HAP-1 (cell line): Measurements from ENCODE around the gene RBPJ.

Source experiments
- DNase-seq, 2 experiments: peaks; one replicate each; pipeline ENCODE4 v3.0.0-alpha.2; 2016 to 2020; ENCODE audit warnings: low spot score in 2 of 2
- H3K27me3 ChIP-seq: fragments of 250-450 bp; sonication (Bioruptor Pico); 2 replicates; pipeline ENCODE4 v1.5.1; 2020; ENCODE audit warnings: low read depth, mild to moderate bottlenecking, moderate library complexity
- H3K36me3 ChIP-seq: fragments of 250-450 bp; sonication (Bioruptor Pico); replicated peaks from 2 replicates; pipeline ENCODE4 v1.5.1; 2020; ENCODE audit warnings: mild to moderate bottlenecking
- H3K4me1 ChIP-seq: fragments of 250-450 bp; sonication (Bioruptor Pico); 2 replicates; pipeline ENCODE4 v1.5.1; 2020; ENCODE audit warnings: mild to moderate bottlenecking
- H3K4me3 ChIP-seq: fragments of 250-450 bp; sonication (Bioruptor Pico); 2 replicates; pipeline ENCODE4 v1.5.1; 2020; ENCODE audit warnings: mild to moderate bottlenecking, moderate library complexity
- H3K9me3 ChIP-seq: fragments of 250-450 bp; sonication (Bioruptor Pico); 2 replicates; pipeline ENCODE4 v1.5.1; 2020; ENCODE audit warnings: mild to moderate bottlenecking, moderate library complexity
- in situ Hi-C: fragments of 300-500 bp; cut with MboI; formaldehyde crosslinking; loops from 3 replicates; pipeline ENCODE4 v1.14.3; 2020; ENCODE audit warnings: low sequenced_read_pairs, inconsistent platforms, mixed read lengths

RBPJ gene

DNA sequence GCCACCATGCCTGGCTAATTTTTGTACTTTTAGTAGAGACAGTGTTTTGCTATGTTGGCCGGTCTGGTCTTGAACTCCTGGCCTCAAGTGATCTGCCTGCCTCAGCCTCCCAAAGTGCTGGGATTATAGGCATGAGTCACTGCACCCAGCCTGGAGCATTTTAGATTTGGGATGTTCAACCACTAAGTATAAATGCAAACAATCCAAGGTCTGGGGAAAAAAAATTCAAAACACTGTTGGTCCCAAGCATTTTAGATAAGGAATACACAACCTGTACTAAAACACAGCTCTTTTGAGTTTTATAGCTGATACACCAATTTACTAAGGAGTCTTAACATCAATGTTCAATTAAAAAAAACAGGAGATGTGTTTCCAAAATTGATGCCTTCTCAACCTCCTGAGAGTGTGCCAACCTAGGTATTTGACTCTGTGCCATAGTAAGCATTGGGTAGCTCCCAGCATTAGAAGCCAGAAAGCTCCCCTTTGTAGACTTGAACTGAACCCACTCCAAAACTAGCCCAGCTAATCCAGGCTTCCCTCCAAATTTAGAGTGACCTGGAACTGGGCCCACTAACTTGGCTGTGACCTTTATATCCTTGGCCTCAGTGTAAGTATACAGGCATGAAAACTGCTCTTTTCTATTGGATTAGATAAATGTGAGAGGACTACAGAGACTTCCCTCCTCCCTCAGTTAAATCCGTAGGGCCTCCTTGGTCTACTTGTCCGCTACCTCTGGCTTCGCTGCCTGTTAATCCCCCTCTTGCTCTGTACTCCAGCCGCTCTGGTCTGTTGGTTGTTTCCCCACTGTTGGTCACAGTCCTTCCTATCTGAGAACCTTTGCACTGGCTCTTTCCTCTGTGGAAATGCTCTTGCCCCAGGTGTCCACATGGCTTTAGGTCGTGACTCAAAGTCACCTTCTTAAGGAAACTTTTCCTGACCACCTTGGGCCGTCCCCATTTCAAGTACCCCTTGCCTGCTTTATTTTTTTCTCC lies 91.9 kb downstream of the RBPJ start:
- DNase-seq: no peak
- Histone ChIP-seq H3K4me3 (no peak overlapping the region), H3K9me3 (no peaks in the 10 kb centered on the region), H3K4me1 (no peaks in the 10 kb centered on the region), H3K27me3 (no peaks in the 10 kb centered on the region), H3K36me3 (no peaks in the 10 kb centered on the region)
- in situ Hi-C loops: no loop called here

DNA sequence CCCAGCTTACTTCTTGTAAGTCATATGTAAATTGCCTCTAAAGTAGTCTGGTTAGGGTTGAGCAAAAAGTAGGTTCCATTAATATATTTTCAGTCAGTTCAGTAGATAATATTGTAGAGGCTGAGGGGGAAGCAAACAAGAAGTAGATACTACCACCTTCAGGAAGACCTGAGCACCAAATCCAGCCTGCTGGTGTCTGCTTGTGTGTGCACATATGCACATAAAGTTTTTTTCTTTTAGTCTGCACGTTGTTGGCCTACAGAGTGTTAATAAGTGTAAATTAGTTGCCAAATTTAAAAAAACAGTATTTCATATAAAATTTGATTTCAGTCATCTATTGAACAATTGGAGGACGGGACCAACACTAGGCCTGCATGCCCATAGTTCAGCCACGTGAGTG lies 92.8 kb downstream of the RBPJ start:
- DNase-seq: no peak
- no peaks in the 10 kb centered on the region for H3K4me1 ChIP-seq
- H3K9me3 ChIP-seq: no peaks in the 10 kb centered on the region
- no peaks in the 10 kb centered on the region for H3K36me3 ChIP-seq
- H3K27me3 ChIP-seq: no peaks in the 10 kb centered on the region
- in situ Hi-C loops: no loop called here
- no peak overlapping the region for H3K4me3 ChIP-seq

DNA sequence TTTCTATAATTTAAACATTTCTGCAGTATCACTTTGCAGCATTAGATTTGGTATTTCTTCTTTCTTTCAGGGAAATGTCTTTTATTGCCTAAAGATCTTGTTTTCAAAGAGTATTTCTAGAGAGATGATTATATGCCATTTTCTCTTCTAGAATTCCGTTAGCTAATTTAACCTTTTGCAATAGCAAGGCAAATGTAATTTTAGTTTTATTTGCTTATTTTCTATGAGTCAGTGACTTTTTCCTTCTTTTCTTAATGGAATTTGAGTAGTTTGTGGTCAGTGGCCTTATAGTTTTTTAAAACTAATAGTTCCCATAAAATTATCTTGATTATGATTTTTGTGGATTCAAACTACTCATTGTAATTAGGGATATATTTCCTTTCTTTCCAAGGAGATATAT lies 97.3 kb downstream of the RBPJ start:
- H3K4me3 ChIP-seq: no peak overlapping the region
- H3K9me3 ChIP-seq: no peaks in the 10 kb centered on the region
- H3K4me1 ChIP-seq: 0 out of 2 replicates have a peak, but pooled peaks cover 4% of the 10 kb centered on the region
- in situ Hi-C loops: no loop called here
- no peak for DNase-seq
- no peaks in the 10 kb centered on the region for H3K27me3 ChIP-seq
- H3K36me3 ChIP-seq: 0 out of 2 replicates have a peak, but pooled peaks cover 2% of the 10 kb centered on the region

DNA sequence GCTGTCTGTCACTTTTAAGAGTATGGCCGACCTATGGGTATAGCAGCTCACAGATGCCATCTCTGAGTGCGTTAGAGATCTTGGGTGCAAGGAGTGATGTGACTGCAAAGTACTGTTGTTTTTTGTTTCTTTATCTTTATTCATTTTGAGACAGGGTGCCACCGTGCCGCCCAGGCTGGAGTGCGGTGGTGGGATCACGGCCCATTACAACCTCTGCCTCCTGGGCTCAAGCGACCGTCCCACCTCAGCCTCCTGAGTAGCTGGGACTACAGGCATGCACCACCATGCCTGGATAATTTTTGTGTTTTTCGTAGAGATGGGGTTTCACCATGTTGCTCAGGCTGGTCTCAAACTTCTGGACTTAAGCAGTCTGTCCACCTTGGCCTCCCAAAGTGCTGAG lies 98.0 kb downstream of the RBPJ start:
- in situ Hi-C loops: no loop called here
- no peaks in the 10 kb centered on the region for H3K27me3 ChIP-seq
- H3K36me3 ChIP-seq: 0 out of 2 replicates have a peak, but pooled peaks cover 2% of the 10 kb centered on the region
- H3K9me3 ChIP-seq: no peaks in the 10 kb centered on the region
- no peak overlapping the region for H3K4me3 ChIP-seq
- 0 out of 2 replicates have a peak, but pooled peaks cover 4% of the 10 kb centered on the region for H3K4me1 ChIP-seq
- DNase-seq: no peak

DNA sequence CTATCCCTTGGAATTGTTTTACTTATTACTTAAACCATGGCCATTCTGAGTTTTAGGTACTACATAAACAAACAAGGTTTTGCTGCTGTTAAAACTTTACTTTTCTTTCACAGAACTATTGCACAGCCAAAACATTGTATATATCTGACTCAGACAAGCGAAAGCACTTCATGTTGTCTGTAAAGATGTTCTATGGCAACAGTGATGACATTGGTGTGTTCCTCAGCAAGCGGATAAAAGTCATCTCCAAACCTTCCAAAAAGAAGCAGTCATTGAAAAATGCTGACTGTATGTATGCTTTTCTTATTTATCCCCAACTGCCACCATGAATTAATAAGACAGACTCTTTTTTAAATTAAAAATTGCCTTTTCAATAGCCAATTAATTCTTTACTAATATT lies 99.6 kb downstream of the RBPJ start:
- H3K4me3 ChIP-seq: no peak overlapping the region
- in situ Hi-C loops: no loop called here
- H3K9me3 ChIP-seq: no peaks in the 10 kb centered on the region
- H3K27me3 ChIP-seq: no peaks in the 10 kb centered on the region
- peaks cover 10% of the 10 kb centered on the region; the same call in 1 of the 2 replicates for H3K36me3 ChIP-seq
- 0 out of 2 replicates have a peak, but pooled peaks cover 4% of the 10 kb centered on the region for H3K4me1 ChIP-seq
- no peak for DNase-seq

DNA sequence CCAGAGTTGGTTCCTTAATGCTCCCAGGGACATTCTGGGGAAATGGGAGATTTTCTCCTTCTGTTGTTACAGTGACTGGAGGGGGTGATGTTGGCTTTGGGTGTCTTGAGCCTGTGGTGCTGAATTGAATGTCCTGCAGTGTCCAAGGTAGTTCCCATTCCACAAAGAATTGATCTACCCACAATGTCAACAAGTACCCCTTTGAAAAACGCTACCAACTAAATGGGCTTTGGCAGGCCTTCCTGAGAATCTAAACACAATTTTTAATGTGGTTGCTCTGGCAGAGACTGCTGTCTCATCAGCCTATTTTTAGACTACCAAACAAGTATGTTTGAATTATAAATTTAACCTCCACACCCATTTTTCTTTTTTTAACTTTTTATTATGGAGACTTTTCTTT lies 100.1 kb downstream of the RBPJ start:
- Histone ChIP-seq H3K27me3 (no peaks in the 10 kb centered on the region), H3K4me1 (0 out of 2 replicates have a peak, but pooled peaks cover 4% of the 10 kb centered on the region), H3K9me3 (no peaks in the 10 kb centered on the region), H3K4me3 (no peak overlapping the region), H3K36me3 (peaks cover 11% of the 10 kb centered on the region; the same call in 1 of the 2 replicates)
- in situ Hi-C loops: no loop called here
- DNase-seq: no peak

DNA sequence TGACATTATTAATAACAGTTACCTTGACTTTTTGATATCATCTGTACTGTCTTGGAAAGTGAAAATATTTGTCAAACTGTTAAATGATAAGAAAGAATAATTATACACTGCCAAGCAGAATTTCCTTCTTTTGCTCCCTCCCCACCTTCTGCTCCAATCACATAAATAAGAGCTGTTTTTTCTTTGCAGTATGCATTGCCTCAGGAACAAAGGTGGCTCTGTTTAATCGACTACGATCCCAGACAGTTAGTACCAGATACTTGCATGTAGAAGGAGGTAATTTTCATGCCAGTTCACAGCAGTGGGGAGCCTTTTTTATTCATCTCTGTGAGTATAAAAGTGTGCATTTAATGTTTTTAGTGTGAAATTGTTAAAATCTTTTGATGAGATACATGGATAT lies 103.3 kb downstream of the RBPJ start:
- no peak for DNase-seq
- Histone ChIP-seq H3K4me1 (0 out of 2 replicates have a peak, but pooled peaks cover 4% of the 10 kb centered on the region), H3K27me3 (no peaks in the 10 kb centered on the region), H3K4me3 (no peak overlapping the region), H3K36me3 (peaks cover 23% of the 10 kb centered on the region), H3K9me3 (no peaks in the 10 kb centered on the region)
- in situ Hi-C loops: no loop called here

DNA sequence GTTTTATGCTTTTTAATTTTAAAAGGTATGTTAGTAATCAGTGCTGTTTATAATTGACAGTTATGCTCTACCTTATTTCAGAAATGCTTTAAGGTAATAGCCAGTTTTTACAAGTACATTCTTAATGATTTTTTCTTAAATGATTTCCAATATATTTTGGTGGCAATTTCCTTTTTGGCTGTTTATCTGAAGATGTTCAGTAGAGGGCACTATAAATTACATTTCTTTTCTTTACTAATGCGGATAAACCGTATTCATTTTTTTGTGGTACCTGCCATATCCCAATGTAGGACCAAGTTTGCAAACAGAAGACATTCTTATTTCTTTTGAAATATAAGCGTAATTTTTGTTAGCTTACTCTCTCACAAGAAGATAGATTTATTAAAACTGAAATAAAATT lies 104.0 kb downstream of the RBPJ start:
- in situ Hi-C loops: no loop called here
- Histone ChIP-seq H3K9me3 (no peaks in the 10 kb centered on the region), H3K4me1 (0 out of 2 replicates have a peak, but pooled peaks cover 4% of the 10 kb centered on the region), H3K27me3 (no peaks in the 10 kb centered on the region), H3K4me3 (no peak overlapping the region), H3K36me3 (peaks cover 25% of the 10 kb centered on the region)
- no peak for DNase-seq

DNA sequence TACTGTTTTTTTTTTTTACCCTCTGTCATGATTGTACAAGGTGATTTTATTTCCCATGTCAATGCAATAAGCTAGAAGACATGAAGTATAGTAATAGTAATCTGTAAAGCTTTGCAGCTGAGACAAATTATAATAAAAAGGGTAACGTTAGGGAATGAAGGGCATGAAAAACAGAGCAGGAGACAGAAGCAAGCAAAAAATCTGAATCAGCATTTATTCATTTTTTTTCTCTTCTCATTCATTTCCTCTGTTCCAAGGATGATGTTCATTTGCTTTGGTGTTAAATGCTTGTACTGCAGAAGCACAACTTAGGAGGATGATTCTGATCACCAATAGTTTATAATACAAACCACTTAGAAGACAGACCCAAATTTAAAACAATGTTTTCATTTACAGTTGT lies 105.1 kb downstream of the RBPJ start:
- Histone ChIP-seq H3K4me1 (0 out of 2 replicates have a peak, but pooled peaks cover 4% of the 10 kb centered on the region), H3K36me3 (peaks cover 25% of the 10 kb centered on the region), H3K9me3 (no peaks in the 10 kb centered on the region), H3K27me3 (no peaks in the 10 kb centered on the region), H3K4me3 (no peak overlapping the region)
- in situ Hi-C loops: no loop called here
- no peak for DNase-seq

DNA sequence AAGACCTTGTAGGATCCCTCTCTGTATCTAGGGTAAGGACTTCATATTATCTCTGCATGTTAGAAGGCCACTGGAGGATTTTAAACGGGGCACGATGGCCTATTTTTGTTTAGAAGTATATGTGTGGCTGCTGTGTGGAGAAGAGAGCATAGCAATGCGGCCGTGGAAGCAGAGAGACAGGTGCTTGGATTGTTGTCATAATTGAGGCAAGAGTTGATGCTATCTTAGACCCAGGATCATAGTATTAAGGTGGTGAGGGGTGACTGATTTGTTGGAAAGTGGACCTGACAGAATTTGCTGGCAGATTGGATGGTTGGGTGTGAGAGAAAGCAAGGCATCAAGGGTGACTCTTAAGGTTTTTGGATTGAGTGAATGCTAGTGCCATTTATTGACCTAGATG lies 106.1 kb downstream of the RBPJ start:
- Histone ChIP-seq H3K36me3 (peaks cover 23% of the 10 kb centered on the region), H3K9me3 (no peaks in the 10 kb centered on the region), H3K4me3 (no peak overlapping the region), H3K27me3 (no peaks in the 10 kb centered on the region), H3K4me1 (0 out of 2 replicates have a peak, but pooled peaks cover 4% of the 10 kb centered on the region)
- in situ Hi-C loops: no loop called here
- no peak for DNase-seq

DNA sequence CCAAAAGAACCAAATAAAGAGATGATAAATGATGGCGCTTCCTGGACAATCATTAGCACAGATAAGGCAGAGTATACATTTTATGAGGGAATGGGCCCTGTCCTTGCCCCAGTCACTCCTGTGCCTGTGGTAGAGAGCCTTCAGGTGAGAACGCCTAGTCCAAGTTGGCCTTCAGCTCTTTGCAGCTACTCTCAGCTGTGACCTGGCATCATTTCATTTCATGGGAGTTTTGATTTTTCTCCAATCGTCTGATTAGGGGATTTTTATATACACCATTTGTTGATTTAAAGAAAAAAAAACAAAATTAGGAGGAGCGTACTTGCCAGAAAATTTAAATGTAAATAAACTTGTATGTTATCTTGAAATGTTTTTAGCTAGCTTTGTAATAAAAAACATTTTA lies 109.1 kb downstream of the RBPJ start:
- in situ Hi-C loops: no loop called here
- Histone ChIP-seq H3K27me3 (no peaks in the 10 kb centered on the region), H3K4me1 (peaks cover 5% of the 10 kb centered on the region), H3K9me3 (no peaks in the 10 kb centered on the region), H3K4me3 (no peak overlapping the region), H3K36me3 (peaks cover 36% of the 10 kb centered on the region)
- no peak for DNase-seq

DNA sequence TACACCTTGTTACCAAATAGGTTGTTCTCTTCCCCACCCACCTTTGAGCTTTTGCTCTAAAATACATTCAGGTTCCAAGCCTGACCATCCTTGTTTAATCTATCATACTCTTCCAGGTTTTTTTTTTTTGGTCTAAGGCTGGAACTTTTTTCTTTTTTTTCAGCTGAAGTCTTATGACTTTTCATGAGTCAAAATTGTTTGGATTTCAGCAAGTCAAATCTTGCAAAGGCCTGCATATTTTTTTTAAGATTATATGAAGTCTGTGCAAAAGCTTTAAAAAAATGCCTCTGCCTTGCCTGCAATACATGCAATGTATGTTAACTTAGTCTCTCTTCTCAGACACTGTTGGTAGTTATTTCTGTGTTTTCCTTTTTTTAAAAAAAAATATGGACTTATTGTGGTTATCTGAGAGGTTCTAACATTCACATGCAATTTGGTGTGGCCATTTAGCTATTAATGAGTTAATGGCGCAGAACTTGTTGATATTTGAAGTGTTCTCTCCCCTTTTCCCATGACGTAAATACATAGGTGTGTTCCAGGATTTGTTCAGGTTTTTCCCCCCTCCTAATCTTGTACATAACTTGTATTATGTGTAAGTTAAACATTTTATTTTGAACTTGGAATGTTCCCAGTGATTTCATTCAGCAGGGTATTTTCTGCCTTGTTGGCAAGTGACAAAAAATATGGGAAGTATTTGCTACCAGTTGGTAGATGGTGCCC lies 110.8 kb downstream of the RBPJ start:
- Histone ChIP-seq H3K36me3 (peaks cover 31% of the 10 kb centered on the region), H3K27me3 (no peaks in the 10 kb centered on the region), H3K9me3 (no peaks in the 10 kb centered on the region), H3K4me3 (no peak overlapping the region), H3K4me1 (peaks cover 5% of the 10 kb centered on the region)
- in situ Hi-C loops: no loop called here
- DNase-seq: no peak

DNA sequence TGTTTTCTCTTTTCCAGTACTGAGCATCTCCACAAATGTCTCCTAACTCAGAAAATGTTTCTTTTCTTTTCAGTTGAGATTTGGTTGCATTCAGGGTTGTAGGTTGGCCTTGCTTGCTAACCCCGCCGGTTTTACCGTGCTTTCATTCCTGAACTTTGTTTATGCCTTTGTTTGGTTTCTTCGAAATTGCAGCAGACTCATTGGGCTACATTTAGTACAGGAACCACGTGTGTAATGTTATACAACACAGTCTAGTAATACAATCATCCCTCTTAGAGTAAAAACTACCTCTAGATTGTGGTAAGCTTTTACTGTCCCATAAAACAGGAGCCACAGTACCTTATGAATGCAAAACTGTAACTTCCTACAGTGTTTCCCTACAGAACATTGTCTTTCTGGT lies 111.6 kb downstream of the RBPJ start:
- DNase-seq: no peak
- H3K36me3 ChIP-seq: peaks cover 31% of the 10 kb centered on the region

DNA sequence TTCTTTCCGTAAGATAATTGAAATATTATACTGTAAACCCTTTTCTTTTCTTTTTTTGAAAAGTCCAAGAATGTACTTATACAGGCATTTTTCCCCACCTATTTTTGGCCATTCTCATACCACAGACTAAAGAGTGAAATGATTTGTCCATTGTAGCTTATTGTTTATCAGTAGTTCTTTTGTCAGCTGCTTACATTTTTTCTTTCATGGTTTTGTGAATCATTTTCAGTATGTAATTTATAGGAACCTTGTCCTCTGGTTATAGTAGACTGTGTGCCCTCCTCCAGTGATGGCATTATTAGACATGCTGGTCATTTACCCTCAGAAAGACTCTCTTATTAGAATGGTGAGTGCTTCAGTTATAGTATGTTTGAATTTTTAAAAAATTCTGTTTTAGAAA lies 112.7 kb downstream of the RBPJ start:
- Histone ChIP-seq H3K4me3 (no peak overlapping the region), H3K4me1 (peaks cover 5% of the 10 kb centered on the region), H3K27me3 (no peaks in the 10 kb centered on the region), H3K36me3 (peaks cover 30% of the 10 kb centered on the region), H3K9me3 (no peaks in the 10 kb centered on the region)
- DNase-seq: no peak
- in situ Hi-C loops: no loop called here

More for the DNA sequence above, 111.6 kb downstream of the RBPJ start:
- peaks cover 5% of the 10 kb centered on the region for H3K4me1 ChIP-seq
- no peaks in the 10 kb centered on the region for H3K27me3 ChIP-seq
- no peak overlapping the region for H3K4me3 ChIP-seq
- in situ Hi-C loops: no loop called here
- H3K9me3 ChIP-seq: no peaks in the 10 kb centered on the region
